IMR-90 (cell line): ENCODE results near the gene CLIC3. TPM values are rescaled to one million over a fixed set of nuclear protein-coding genes. Genes with fewer than 3 reads are reported as not detected.

Source experiments
- ATAC-seq: fragments of 200-7000 bp; cut with Tn5 transposase; 2 replicates; pipeline ENCODE4 v1.9.1; 2020; ENCODE audit warnings: low read depth, mild to moderate bottlenecking, moderate library complexity
- BruUV-seq: library from RNA; stranded (reverse); fragments of 400-500 nt; replicated peaks from 2 replicates; lab custom pipeline; 2021; lab: Mats Ljungman, UMichigan
- CTCF ChIA-PET: fragments of 300-600 bp; formaldehyde crosslinking; extraction: SDS; loops from one replicate; lab custom pipeline; 2021; ENCODE audit warnings: antibody characterized with exemption; lab: Yijun Ruan, JAX
- POLR2A ChIA-PET: fragments of 300-600 bp; sonication (Branson Sonifier 250); formaldehyde crosslinking; loops from one replicate; lab custom pipeline; 2022; ENCODE audit warnings: antibody characterized with exemption; ENCODE audit not compliant: unreplicated experiment; lab: Charles Lee
- DNase-seq: peaks from one replicate; pipeline ENCODE4 v3.0.0; 2013
- H2AFZ ChIP-seq: replicated peaks from 2 replicates; pipeline ENCODE3; 2013; ENCODE audit warnings: low read length, mild to moderate bottlenecking; ENCODE audit not compliant: poor library complexity
- H2AK5ac ChIP-seq: 2 replicates; pipeline ENCODE4 v1.6.1; 2013; ENCODE audit warnings: low read depth, low read length, inconsistent platforms
- H2AK9ac ChIP-seq: replicated peaks from 2 replicates; pipeline ENCODE3; 2013; ENCODE audit warnings: mild to moderate bottlenecking, low read depth, low read length, moderate library complexity; ENCODE audit not compliant: poor library complexity
- H2BK120ac ChIP-seq: 2 replicates; pipeline ENCODE4 v1.6.1; 2013; ENCODE audit warnings: low read depth, low read length, inconsistent platforms
- H2BK15ac ChIP-seq: 3 replicates; pipeline ENCODE4 v1.6.1; 2013; ENCODE audit warnings: low read depth, low read length, inconsistent platforms
- H2BK20ac ChIP-seq: 2 replicates; pipeline ENCODE4 v1.6.1; 2013; ENCODE audit warnings: low read depth, mild to moderate bottlenecking, inconsistent platforms, low read length, moderate library complexity
- H2BK5ac ChIP-seq: 2 replicates; pipeline ENCODE4 v1.6.1; 2013; ENCODE audit warnings: mild to moderate bottlenecking, low read depth, low read length, inconsistent platforms; ENCODE audit not compliant: poor library complexity, severe bottlenecking
- H3K14ac ChIP-seq: replicated peaks from 2 replicates; pipeline ENCODE4 v1.6.1; 2013; ENCODE audit warnings: low read depth, low read length, inconsistent platforms
- H3K18ac ChIP-seq: 2 replicates; pipeline ENCODE4 v1.6.1; 2013; ENCODE audit warnings: low read depth, low read length, control low read depth
- H3K23ac ChIP-seq: 2 replicates; pipeline ENCODE4 v1.6.1; 2013; ENCODE audit warnings: low read depth, low read length, inconsistent platforms
- H3K27ac ChIP-seq: 2 replicates; pipeline ENCODE4 v1.5.1; 2013; ENCODE audit warnings: mild to moderate bottlenecking, control low read depth, low read length; ENCODE audit not compliant: insufficient read depth
- H3K27me3 ChIP-seq: 2 replicates; pipeline ENCODE4 v1.6.1; 2013; ENCODE audit warnings: low read length; ENCODE audit not compliant: control insufficient read depth, insufficient read depth
- H3K36me3 ChIP-seq: 2 replicates; pipeline ENCODE4 v1.6.1; 2013; ENCODE audit warnings: low read length, mixed read lengths; ENCODE audit not compliant: control insufficient read depth, insufficient read depth
- H3K4ac ChIP-seq: 2 replicates; pipeline ENCODE4 v1.6.1; 2013; ENCODE audit warnings: low read depth, low read length, inconsistent platforms
- H3K4me1 ChIP-seq: 2 replicates; pipeline ENCODE4 v1.6.1; 2013; ENCODE audit warnings: low read length, mixed read lengths; ENCODE audit not compliant: control insufficient read depth, insufficient read depth
- H3K4me2 ChIP-seq: 2 replicates; pipeline ENCODE4 v1.6.1; 2013; ENCODE audit warnings: low read depth, mild to moderate bottlenecking, control low read depth, low read length, moderate library complexity
- H3K4me3 ChIP-seq: 2 replicates; pipeline ENCODE4 v1.5.1; 2013; ENCODE audit warnings: low read depth, mild to moderate bottlenecking, control low read depth, low read length, moderate library complexity; ENCODE audit not compliant: insufficient read depth
- H3K56ac ChIP-seq: 2 replicates; pipeline ENCODE4 v1.6.1; 2013; ENCODE audit warnings: low read length, inconsistent platforms; ENCODE audit not compliant: insufficient read depth; ENCODE audit errors: extremely low read depth
- H3K79me1 ChIP-seq, 2 experiments: 2 replicates each; pipeline ENCODE4 v1.6.1; 2013; ENCODE audit warnings: low read length in 2 of 2, inconsistent platforms in 1 of 2, low read depth in 1 of 2
- H3K9ac ChIP-seq: 2 replicates; pipeline ENCODE4 v1.6.1; 2013; ENCODE audit warnings: low read depth, low read length, control low read depth
- H3K9me1 ChIP-seq: 2 replicates; pipeline ENCODE4 v1.6.1; 2013; ENCODE audit warnings: low read length, inconsistent platforms; ENCODE audit not compliant: insufficient read depth
- H3K9me3 ChIP-seq: 2 replicates; pipeline ENCODE4 v1.6.1; 2013; ENCODE audit warnings: low read length; ENCODE audit not compliant: control insufficient read depth, insufficient read depth
- H4K20me1 ChIP-seq: 2 replicates; pipeline ENCODE4 v1.6.1; 2013; ENCODE audit warnings: low read length, inconsistent platforms; ENCODE audit not compliant: insufficient read depth
- H4K5ac ChIP-seq: 2 replicates; pipeline ENCODE4 v1.6.1; 2013; ENCODE audit warnings: mild to moderate bottlenecking, low read depth, low read length, control low read depth
- H4K8ac ChIP-seq, 2 experiments: 2 replicates each; pipeline ENCODE4 v1.6.1; 2013; ENCODE audit warnings: low read depth in 2 of 2, low read length in 2 of 2, control low read depth in 1 of 2, inconsistent platforms in 1 of 2
- H4K91ac ChIP-seq: 2 replicates; pipeline ENCODE4 v1.6.1; 2013; ENCODE audit warnings: low read depth, low read length, inconsistent platforms; ENCODE audit not compliant: insufficient read depth
- BHLHE40 ChIP-seq: fragments of 150-350 bp; IDR thresholded peaks from 2 replicates; pipeline ENCODE4 v1.6.1; 2016; ENCODE audit warnings: mild to moderate bottlenecking, low read depth, low read length
- CHD1 ChIP-seq: IDR thresholded peaks from 2 replicates; pipeline ENCODE4 v1.6.1; 2012; ENCODE audit warnings: low read depth, low read length, improper control_type of control experiment
- ELK1 ChIP-seq: fragments of 150-350 bp; IDR thresholded peaks from 2 replicates; pipeline ENCODE4 v1.6.1; 2016; ENCODE audit warnings: low read depth, mild to moderate bottlenecking, low read length, moderate library complexity, borderline replicate concordance
- FOS ChIP-seq: fragments of 150-350 bp; IDR thresholded peaks from 2 replicates; pipeline ENCODE4 v1.6.1; 2016; ENCODE audit warnings: low read depth, low read length
- MAFK ChIP-seq: IDR thresholded peaks from 2 replicates; pipeline ENCODE4 v1.6.1; 2012; ENCODE audit warnings: low read depth, low read length, improper control_type of control experiment
- MAZ ChIP-seq: IDR thresholded peaks from 2 replicates; pipeline ENCODE4 v1.6.1; 2012; ENCODE audit warnings: low read depth, mild to moderate bottlenecking, low read length, improper control_type of control experiment, moderate library complexity, borderline replicate concordance
- MXI1 ChIP-seq: IDR thresholded peaks from 2 replicates; pipeline ENCODE4 v1.6.1; 2012; ENCODE audit warnings: low read depth, mild to moderate bottlenecking, low read length, moderate library complexity, borderline replicate concordance
- NFE2L2 ChIP-seq: fragments of 150-350 bp; IDR thresholded peaks from 2 replicates; pipeline ENCODE4 v1.6.1; 2016; ENCODE audit warnings: low read depth, mild to moderate bottlenecking, low read length
- POLR2A ChIP-seq: IDR thresholded peaks from 2 replicates; pipeline ENCODE4 v1.6.1; 2012; ENCODE audit warnings: mild to moderate bottlenecking, low read depth, low read length
- RAD21 ChIP-seq: IDR thresholded peaks from 2 replicates; pipeline ENCODE4 v1.6.1; 2012; ENCODE audit warnings: low read length, improper control_type of control experiment
- RCOR1 ChIP-seq: IDR thresholded peaks from 2 replicates; pipeline ENCODE4 v1.6.1; 2012; ENCODE audit warnings: mild to moderate bottlenecking, low read length, improper control_type of control experiment; ENCODE audit not compliant: insufficient replicate concordance
- RFX5 ChIP-seq: IDR thresholded peaks from 2 replicates; pipeline ENCODE4 v1.8.0; 2012; ENCODE audit warnings: low read depth, mild to moderate bottlenecking, low read length, moderate library complexity
- SMC3 ChIP-seq: fragments of 150-350 bp; IDR thresholded peaks from 2 replicates; pipeline ENCODE4 v1.6.1; 2016; ENCODE audit warnings: low read depth, mild to moderate bottlenecking, antibody characterized with exemption, low read length, moderate library complexity
- USF2 ChIP-seq: fragments of 150-350 bp; IDR thresholded peaks from 2 replicates; pipeline ENCODE4 v1.6.1; 2017; ENCODE audit warnings: mild to moderate bottlenecking, antibody characterized with exemption, low read length, low read depth
- WGBS, 2 experiments: methylation state at CpG; one replicate each; pipeline versions ENCODE4 v1.1.5 to v1.1.7; 2013; ENCODE audit warnings: missing lambda C conversion rate in 2 of 2; ENCODE audit not compliant: insufficient read length in 1 of 2; ENCODE audit errors: extremely low coverage in 2 of 2; 5-methylcytosine and 5-hydroxymethylcytosine counted together
- dilution Hi-C: fragments of 300-500 bp; cut with HindIII; formaldehyde crosslinking; loops from one replicate; pipeline ENCODE4 v1.14.3; 2018; ENCODE audit warnings: low sequenced_read_pairs; ENCODE audit not compliant: unreplicated experiment
- in situ Hi-C: fragments of 300-500 bp; cut with MboI; formaldehyde crosslinking; loops from 3 replicates; pipeline ENCODE4 v1.14.3; 2019; ENCODE audit warnings: low sequenced_read_pairs, inconsistent platforms, mixed read lengths
- intact Hi-C: fragments of 100-400 bp; cut with micrococcal nuclease; formaldehyde crosslinking; loops from 2 replicates; pipeline ENCODE4 v1.10.0; 2022
- polyA plus RNA-seq, 3 experiments: library from polyadenylated mRNA; depleted of rRNA; stranded (reverse); fragments of >200 nt; gene quantifications; 2 replicates each; pipeline ENCODE4 v1.2.3, GENCODE V29; 2012; ENCODE audit warnings: low replicate concordance in 1 of 3
- total RNA-seq: library from RNA; depleted of rRNA; stranded (reverse); fragments of >200 nt; gene quantifications from 2 replicates; pipeline ENCODE4 v1.2.3, GENCODE V29; 2012
- TF ChIP-seq, protein P1 (sequence below): conservative IDR thresholded peaks from 2 replicates; pipeline ENCODE4 v1.5.1; 2012; ENCODE audit warnings: mild to moderate bottlenecking, low read depth, low read length, improper control_type of control experiment

CLIC3 gene
- total and polyA plus RNA-seq, 2 of the 4 experiments (the other 2 are of a cell fraction) = 0.18 to 1.7 TPM

GRCh38 chr9:136954270-136955083, 41.9 kb downstream of the CLIC3 start:
- Histone ChIP-seq H3K4me2 (no peak overlapping the region), H3K14ac (no peak overlapping the region), H3K9me1 (no peaks in the 10 kb centered on the region), H2BK5ac (no peak overlapping the region), H3K9ac (no peak overlapping the region), H3K27me3 (peaks cover 18% of the 10 kb centered on the region; the same call in 1 of the 2 replicates), H2AFZ (no peak overlapping the region), H3K4me3 (no peak overlapping the region), H3K79me1 (no peaks in the 10 kb centered on the region), H2BK120ac (no peak overlapping the region), H4K91ac (no peak overlapping the region), H3K27ac (no peak overlapping the region), H2BK15ac (no peak overlapping the region), H2AK9ac (no peak overlapping the region), H3K56ac (no peak overlapping the region), H3K36me3 (no peaks in the 10 kb centered on the region), H3K18ac (no peak overlapping the region), H2AK5ac (no peak overlapping the region), H4K20me1 (no peaks in the 10 kb centered on the region), H4K5ac (no peak overlapping the region), H3K23ac (no peak overlapping the region), H3K4ac (no peak overlapping the region), H3K9me3 (peaks cover 3% of the 10 kb centered on the region), H3K4me1 (no peaks in the 10 kb centered on the region; the same call in 1 of the 2 replicates), H2BK20ac (no peak overlapping the region), H4K8ac (no peak overlapping the region)
- BruUV-seq = no TSS peak
- ATAC-seq (no peak), DNase-seq (no peak)
- intact Hi-C loops = no loop called here
- 65% methylated on average over 7 of the region's 25 CpGs; no CpG with 5 or more reads in 1 of the 2 experiments for WGBS, 2 experiments
- POLR2A ChIA-PET = no interaction called here
- in situ Hi-C loops = no loop called here
- CTCF ChIA-PET = no interaction called here
- TF ChIP-seq BHLHE40 (no peak), POLR2A (no peak), USF2 (no peak), FOS (no peak), RAD21 (no peak), RCOR1 (no peak), SMC3 (no peak), RFX5 (no peak), MAFK (no peak), NFE2L2 (no peak), ELK1 (no peak), MXI1 (no peak), CHD1 (no peak), MAZ (no peak)
- TF ChIP-seq, protein P1, sequence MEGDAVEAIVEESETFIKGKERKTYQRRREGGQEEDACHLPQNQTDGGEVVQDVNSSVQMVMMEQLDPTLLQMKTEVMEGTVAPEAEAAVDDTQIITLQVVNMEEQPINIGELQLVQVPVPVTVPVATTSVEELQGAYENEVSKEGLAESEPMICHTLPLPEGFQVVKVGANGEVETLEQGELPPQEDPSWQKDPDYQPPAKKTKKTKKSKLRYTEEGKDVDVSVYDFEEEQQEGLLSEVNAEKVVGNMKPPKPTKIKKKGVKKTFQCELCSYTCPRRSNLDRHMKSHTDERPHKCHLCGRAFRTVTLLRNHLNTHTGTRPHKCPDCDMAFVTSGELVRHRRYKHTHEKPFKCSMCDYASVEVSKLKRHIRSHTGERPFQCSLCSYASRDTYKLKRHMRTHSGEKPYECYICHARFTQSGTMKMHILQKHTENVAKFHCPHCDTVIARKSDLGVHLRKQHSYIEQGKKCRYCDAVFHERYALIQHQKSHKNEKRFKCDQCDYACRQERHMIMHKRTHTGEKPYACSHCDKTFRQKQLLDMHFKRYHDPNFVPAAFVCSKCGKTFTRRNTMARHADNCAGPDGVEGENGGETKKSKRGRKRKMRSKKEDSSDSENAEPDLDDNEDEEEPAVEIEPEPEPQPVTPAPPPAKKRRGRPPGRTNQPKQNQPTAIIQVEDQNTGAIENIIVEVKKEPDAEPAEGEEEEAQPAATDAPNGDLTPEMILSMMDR = no peak
- dilution Hi-C loops = no loop called here
